ENCODE data around the gene PGGT1B.

PGGT1B gene

GRCh38 chr5:115297031-115297430 lies 34.4 kb upstream of the PGGT1B start:
- H3K4me1 ChIP-seq (ENCODE audit: insufficient read depth, low read length, poor library complexity, severe bottlenecking), result peaks cover 7% of the 10 kb centered on the region
- no peak overlapping the region for H3K9ac ChIP-seq (ENCODE audit: low read depth, low read length, poor library complexity, severe bottlenecking)
- H3K27me3 ChIP-seq (ENCODE audit: insufficient read depth, low read length, poor library complexity, severe bottlenecking), result no peaks in the 10 kb centered on the region
- H3K9me3 ChIP-seq (ENCODE audit: insufficient read depth, low read depth, low read length), result no peaks in the 10 kb centered on the region
- no peak overlapping the region for H3K4me2 ChIP-seq (ENCODE audit: low read depth, low read length, poor library complexity, severe bottlenecking)
- TF ChIP-seq CTCF (conservative IDR thresholded peaks at IDR 0.05; ENCODE audit: low read length), result no peak
- no peak for TF ChIP-seq EZH2phosphoT487 (IDR thresholded peaks at IDR 0.05; ENCODE audit: borderline replicate concordance)
- H2AFZ ChIP-seq (ENCODE audit: low read length), result no peak overlapping the region
- peak overlapping the region; percentile 38 for H3K4me3 ChIP-seq (ENCODE audit: low read length, poor library complexity, severe bottlenecking)
- no peaks in the 10 kb centered on the region for H3K9me2 ChIP-seq (replicated peaks; ENCODE audit: low read depth, low read length)
- H3F3A ChIP-seq (ENCODE audit: low read depth), result no peaks in the 10 kb centered on the region
- H3K36me3 ChIP-seq (ENCODE audit: insufficient read depth, low read length), result no peaks in the 10 kb centered on the region
- H4K20me1 ChIP-seq (ENCODE audit: insufficient read depth, low read length, poor library complexity, severe bottlenecking), result no peaks in the 10 kb centered on the region
- peaks cover 9% of the 10 kb centered on the region; the same call in 1 of the 2 replicates for H3K79me2 ChIP-seq (ENCODE audit: insufficient read depth, low read length)

GRCh38 chr5:115296124-115297022 lies 33.7 kb upstream of the PGGT1B start, which contains the start of gene CCDC112:
Gene CCDC112 (minus strand): TSS chr5:115296654. CDS start chr5:115296543, 111 bp downstream.
- Histone ChIP-seq H3K9me3 (ENCODE audit: insufficient read depth, low read depth, low read length) (no peaks in the 10 kb centered on the region), H3K9me2 (replicated peaks; ENCODE audit: low read depth, low read length) (no peaks in the 10 kb centered on the region), H3K79me2 (ENCODE audit: insufficient read depth, low read length) (peaks cover 9% of the 10 kb centered on the region; the same call in 1 of the 2 replicates), H3K36me3 (ENCODE audit: insufficient read depth, low read length) (no peaks in the 10 kb centered on the region), H3K4me1 (ENCODE audit: insufficient read depth, low read length, poor library complexity, severe bottlenecking) (peaks cover 7% of the 10 kb centered on the region), H3F3A (ENCODE audit: low read depth) (no peaks in the 10 kb centered on the region), H4K20me1 (ENCODE audit: insufficient read depth, low read length, poor library complexity, severe bottlenecking) (no peaks in the 10 kb centered on the region), H2AFZ (ENCODE audit: low read length) (peak within 1 kb of the TSS; percentile 84), H3K9ac (ENCODE audit: low read depth, low read length, poor library complexity, severe bottlenecking) (peak within 1 kb of the TSS; percentile 78), H3K4me3 (ENCODE audit: low read length, poor library complexity, severe bottlenecking) (peak within 1 kb of the TSS; percentile 76), H3K4me2 (ENCODE audit: low read depth, low read length, poor library complexity, severe bottlenecking) (peak within 1 kb of the TSS; percentile 64), H3K27me3 (ENCODE audit: insufficient read depth, low read length, poor library complexity, severe bottlenecking) (no peaks in the 10 kb centered on the region)
- TF ChIP-seq EZH2phosphoT487 (IDR thresholded peaks at IDR 0.05; ENCODE audit: borderline replicate concordance) (no peak), CTCF (conservative IDR thresholded peaks at IDR 0.05; ENCODE audit: low read length) (no peak)

- Histone ChIP-seq H3K4me3 (ENCODE audit: low read length, poor library complexity, severe bottlenecking) (peak overlapping the region; percentile 76), H3K4me2 (ENCODE audit: low read depth, low read length, poor library complexity, severe bottlenecking) (peak overlapping the region; percentile 64), H2AFZ (ENCODE audit: low read length) (peak overlapping the region; percentile 84), H3F3A (ENCODE audit: low read depth) (no peaks in the 10 kb centered on the region), H3K9me3 (ENCODE audit: insufficient read depth, low read depth, low read length) (no peaks in the 10 kb centered on the region), H4K20me1 (ENCODE audit: insufficient read depth, low read length, poor library complexity, severe bottlenecking) (no peaks in the 10 kb centered on the region), H3K9me2 (replicated peaks; ENCODE audit: low read depth, low read length) (no peaks in the 10 kb centered on the region), H3K4me1 (ENCODE audit: insufficient read depth, low read length, poor library complexity, severe bottlenecking) (peaks cover 7% of the 10 kb centered on the region), H3K9ac (ENCODE audit: low read depth, low read length, poor library complexity, severe bottlenecking) (peak overlapping the region; percentile 78), H3K27me3 (ENCODE audit: insufficient read depth, low read length, poor library complexity, severe bottlenecking) (no peaks in the 10 kb centered on the region), H3K79me2 (ENCODE audit: insufficient read depth, low read length) (peaks cover 9% of the 10 kb centered on the region; the same call in 1 of the 2 replicates), H3K36me3 (ENCODE audit: insufficient read depth, low read length) (no peaks in the 10 kb centered on the region)
- TF ChIP-seq CTCF (conservative IDR thresholded peaks at IDR 0.05; ENCODE audit: low read length), result no peak
- no peak for TF ChIP-seq EZH2phosphoT487 (IDR thresholded peaks at IDR 0.05; ENCODE audit: borderline replicate concordance)
These were observed 33.1 kb upstream of the PGGT1B start for GRCh38 chr5:115295777-115296123.

All from Loucy (cell line).